Measurements from ENCODE around the gene CTSC.

CTSC gene

DNA sequence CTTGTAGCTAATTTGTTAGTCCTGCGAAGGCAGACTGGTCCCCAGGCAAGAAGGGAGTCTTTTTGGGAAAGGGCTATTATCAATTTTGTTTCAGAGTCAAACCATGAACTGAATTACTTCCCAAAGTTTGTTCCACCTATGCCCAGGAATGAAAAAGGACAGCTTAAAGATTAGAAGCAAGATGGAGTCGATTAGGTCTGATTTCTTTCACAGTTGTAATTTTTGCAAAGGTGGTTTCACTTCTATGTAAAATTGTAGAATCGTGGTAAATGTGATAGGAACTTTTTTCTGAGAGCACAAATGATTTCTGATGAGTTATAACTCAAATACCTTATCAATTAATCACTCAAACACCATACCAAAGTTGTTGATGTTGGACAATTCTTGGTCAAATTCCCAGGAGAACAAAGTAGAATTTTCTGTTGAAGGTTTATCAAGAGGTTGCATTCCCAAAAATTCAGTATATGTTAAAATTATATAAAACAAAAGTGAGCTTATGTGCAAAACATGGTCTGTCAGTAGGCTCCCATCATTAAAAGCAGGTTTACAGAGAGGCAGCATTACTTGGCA, 2.9 kb upstream of the CTSC start:
- no peak for TF ChIP-seq GATA2 (IDR thresholded peaks at IDR 0.05; ENCODE audit: low read depth, low read length)
- TF ChIP-seq GATA3 (IDR thresholded peaks at IDR 0.05; ENCODE audit: low read depth, low read length), result no peak

- TF ChIP-seq GATA2 (IDR thresholded peaks at IDR 0.05; ENCODE audit: low read depth, low read length) (no peak), GATA3 (IDR thresholded peaks at IDR 0.05; ENCODE audit: low read depth, low read length) (no peak)
Observed at GRCh38 chr11:88337987-88338668, 592 bp upstream of the CTSC start.

DNA sequence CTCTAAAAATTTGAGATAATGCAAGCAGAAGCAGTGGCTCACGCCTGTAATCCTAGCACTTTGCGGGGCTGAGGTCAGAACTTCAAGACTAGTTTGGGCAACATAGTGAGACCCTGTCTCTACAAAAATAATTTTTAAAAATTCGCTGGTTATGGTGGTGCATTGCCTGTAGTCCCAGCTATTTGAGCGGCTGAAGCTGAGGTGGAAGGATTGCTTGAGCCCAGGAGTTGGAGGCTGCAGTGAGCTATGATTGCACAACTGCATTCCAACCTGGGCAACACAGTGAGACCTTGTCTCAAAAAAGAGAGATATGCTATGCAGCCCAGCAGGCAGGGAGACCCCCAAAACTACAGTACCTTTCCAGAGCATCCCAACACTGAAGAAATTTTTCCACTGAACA, 2.3 kb downstream of the CTSC start:
- TF ChIP-seq GATA3 (IDR thresholded peaks at IDR 0.05; ENCODE audit: low read depth, low read length), result no peak
- TF ChIP-seq GATA2 (IDR thresholded peaks at IDR 0.05; ENCODE audit: low read depth, low read length), result no peak

DNA sequence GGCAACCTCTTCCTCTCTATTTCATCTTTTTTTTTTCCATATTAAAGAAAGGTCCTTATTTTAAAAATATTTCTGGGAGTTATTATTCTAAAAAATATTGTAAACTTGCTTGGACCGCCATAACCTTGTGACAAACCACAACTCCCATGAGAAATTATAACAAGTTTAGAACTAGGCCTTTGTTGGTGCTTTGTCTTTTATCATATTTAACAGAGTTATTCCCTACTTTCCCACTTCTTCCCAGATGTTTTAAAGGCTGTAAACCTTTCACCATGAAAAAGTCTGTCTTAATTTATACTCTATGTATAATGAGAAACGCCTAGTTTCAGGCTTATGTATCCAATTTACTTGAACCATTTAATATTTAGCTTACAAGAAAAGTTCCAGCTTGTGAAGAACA, 3.7 kb downstream of the CTSC start:
- TF ChIP-seq GATA3 (IDR thresholded peaks at IDR 0.05; ENCODE audit: low read depth, low read length) (no peak), GATA2 (IDR thresholded peaks at IDR 0.05; ENCODE audit: low read depth, low read length) (no peak)

DNA sequence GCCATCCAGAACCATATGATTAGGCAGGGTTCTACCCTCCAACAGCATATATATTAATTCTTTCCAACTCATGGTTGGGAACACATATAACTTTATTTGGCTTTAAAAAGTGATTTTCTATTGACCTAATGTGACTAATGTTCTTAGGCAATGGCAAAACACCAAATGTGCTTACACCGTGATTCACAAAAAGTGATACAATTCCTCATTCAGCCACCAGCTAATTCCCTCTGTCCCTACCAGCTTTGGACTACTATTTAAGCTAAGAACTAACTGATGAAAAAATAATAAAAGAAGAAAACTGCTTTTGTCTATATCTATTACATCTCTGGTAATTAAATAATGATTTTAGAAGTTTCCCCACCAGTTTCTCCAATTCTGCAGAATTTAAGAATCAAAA, 4.7 kb downstream of the CTSC start:
- no peak for TF ChIP-seq GATA2 (IDR thresholded peaks at IDR 0.05; ENCODE audit: low read depth, low read length)
- no peak for TF ChIP-seq GATA3 (IDR thresholded peaks at IDR 0.05; ENCODE audit: low read depth, low read length)

DNA sequence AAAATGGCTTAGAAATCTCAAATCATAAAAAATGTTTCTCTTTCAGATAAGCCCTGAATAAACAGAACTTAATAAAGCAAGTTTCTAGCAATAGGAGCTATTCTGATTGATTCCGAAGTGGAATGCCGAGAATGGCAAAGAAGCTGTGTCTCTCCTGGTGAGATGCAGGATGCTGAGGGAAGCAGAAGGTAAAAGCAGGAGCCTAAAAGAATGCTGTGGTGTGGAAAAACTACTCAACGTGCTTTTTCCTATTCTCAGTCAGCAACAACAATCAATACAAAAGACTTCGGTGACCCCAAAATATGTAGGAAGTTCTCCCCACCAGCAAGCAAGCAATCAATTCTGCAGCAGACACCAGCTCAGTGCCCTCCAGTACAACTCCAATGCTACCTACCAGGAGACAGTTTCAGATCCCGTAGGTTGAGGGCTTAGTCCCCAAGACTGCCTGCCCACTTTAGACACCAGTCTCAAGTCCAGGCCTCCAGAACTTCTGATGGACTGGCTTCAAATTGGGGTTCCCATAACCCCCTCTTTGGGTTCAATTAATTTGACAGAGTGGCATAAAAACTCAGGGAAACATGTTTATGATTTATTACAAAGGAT, 6.6 kb downstream of the CTSC start:
- TF ChIP-seq GATA3 (IDR thresholded peaks at IDR 0.05; ENCODE audit: low read depth, low read length) (no peak), GATA2 (IDR thresholded peaks at IDR 0.05; ENCODE audit: low read depth, low read length) (no peak)

DNA sequence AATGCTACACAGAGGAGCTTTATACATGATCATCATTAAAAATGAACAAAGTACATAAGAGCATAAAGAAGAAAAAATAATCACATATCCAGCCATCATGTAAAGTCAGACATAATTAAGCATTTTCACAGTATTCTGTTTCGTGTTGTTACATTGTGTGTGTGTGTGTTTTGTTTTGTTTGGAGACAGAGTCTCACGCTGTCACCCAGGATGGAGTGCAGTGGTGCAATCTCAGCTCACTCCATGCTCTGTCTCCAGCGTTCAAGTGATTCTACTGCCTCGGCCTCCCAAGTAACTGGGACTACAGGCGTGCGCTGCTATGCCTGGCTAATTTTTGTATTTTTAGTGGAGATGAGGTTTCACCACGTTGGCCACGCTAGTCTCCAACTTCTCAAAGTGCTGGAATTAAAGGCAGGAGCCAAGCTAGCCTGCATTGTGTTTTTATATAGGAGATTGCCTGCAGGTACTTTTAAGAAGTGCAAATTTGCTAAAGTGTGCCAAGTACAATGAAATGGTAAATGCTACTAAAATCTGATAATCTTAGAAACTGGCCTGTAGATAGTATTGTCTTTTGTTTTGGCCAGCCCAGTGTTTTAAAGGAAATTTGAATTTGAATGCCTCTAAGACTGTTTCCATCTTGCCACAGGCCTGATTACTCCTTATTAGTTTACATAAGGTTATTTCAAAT, 7.8 kb downstream of the CTSC start:
- TF ChIP-seq GATA2 (IDR thresholded peaks at IDR 0.05; ENCODE audit: low read depth, low read length), result no peak
- no peak for TF ChIP-seq GATA3 (IDR thresholded peaks at IDR 0.05; ENCODE audit: low read depth, low read length)

DNA sequence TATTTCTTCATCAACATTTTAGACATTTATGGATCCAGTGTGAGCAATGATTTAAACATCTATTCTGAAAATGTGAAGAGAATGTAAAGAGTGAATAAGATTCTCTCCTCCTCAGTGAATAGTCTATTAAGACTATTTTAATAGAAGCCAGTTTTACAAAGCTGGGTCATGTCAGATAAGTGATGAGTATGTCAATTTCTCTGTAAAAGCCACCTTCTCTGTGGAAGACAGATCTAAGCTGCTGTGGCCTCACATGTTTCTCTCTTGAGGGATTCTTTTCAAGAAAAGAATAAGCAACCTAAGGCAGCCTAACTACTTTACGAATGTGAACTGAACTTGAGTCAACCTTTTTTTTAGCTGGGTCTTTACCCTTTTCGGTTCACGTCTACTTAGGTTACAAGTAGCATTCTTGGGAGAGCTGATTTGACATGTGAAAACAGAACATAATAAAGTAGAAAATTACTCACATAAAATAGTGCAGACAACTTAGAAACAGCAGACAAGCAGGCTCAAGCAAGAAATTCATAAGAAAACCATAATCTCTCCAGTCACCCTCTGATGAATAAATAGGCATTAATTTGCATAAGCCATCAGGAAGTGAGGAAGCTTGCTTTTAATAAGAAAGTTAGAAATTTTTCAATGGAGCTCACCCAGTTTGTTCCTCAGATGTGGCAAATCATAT, 9.9 kb downstream of the CTSC start:
- TF ChIP-seq GATA3 (IDR thresholded peaks at IDR 0.05; ENCODE audit: low read depth, low read length), result no peak
- TF ChIP-seq GATA2 (IDR thresholded peaks at IDR 0.05; ENCODE audit: low read depth, low read length), result no peak

GRCh38 chr11:88327061-88327460, 10.5 kb downstream of the CTSC start:
- no peak for TF ChIP-seq GATA2 (IDR thresholded peaks at IDR 0.05; ENCODE audit: low read depth, low read length)
- no peak for TF ChIP-seq GATA3 (IDR thresholded peaks at IDR 0.05; ENCODE audit: low read depth, low read length)

DNA sequence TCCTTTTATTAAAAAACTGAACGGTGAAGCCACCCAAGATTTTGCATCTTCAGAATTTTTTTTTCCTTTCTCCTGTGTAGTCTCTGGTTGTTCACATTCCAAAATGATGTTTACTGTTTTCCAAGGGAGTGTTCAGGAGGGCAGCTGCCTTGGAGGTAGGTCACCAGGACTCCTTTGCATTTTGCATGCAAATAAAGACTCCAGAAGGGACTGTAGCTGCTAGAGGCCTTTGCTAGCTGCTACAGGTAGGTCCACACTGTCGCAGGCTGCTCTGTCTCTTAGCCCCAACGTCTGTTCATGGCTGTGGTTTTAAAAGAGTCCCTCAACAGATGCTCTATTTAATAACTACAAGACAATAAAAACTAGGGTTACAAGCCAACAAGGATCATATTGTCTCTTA, 11.4 kb downstream of the CTSC start:
- no peak for TF ChIP-seq GATA2 (IDR thresholded peaks at IDR 0.05; ENCODE audit: low read depth, low read length)
- no peak for TF ChIP-seq GATA3 (IDR thresholded peaks at IDR 0.05; ENCODE audit: low read depth, low read length)

DNA sequence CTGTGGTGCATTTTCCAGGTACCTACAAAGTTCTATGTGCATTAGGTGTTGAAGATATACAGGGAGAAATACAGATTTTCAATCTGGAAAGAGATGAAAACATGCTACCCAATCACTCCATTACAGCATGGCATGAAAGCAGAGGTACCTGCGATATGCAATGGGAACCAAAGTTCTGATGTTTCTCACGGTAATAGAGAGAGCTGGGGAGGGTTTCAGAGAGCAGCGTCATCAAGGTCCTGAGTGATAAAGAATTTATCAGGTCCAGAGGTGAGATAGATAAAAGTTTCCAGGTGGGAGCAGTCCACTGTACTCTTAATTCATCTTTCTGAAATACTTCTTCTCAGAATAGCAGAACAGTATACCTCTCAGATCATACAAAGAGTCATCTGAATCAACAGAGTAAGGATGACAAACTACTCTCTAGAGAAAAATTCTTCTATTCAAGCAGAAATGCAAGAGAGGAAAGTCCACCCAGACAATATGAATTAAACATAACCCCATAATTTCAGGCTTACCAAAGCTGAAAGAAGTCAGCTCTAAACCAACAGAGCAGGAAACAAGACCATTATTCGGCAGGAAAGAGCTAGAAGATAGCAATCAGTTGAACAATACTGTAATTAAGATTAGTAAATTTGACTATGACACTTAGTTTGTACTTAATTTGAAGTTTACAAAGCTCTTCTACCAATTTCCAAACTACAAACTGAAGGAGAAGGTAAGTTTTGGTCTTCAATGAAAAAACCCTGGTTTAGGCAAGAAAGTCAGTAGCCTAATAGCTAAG, 12.8 kb downstream of the CTSC start:
- TF ChIP-seq GATA2 (IDR thresholded peaks at IDR 0.05; ENCODE audit: low read depth, low read length) (no peak), GATA3 (IDR thresholded peaks at IDR 0.05; ENCODE audit: low read depth, low read length) (no peak)

GRCh38 chr11:88320149-88320559, 17.4 kb downstream of the CTSC start:
- no peak for TF ChIP-seq GATA3 (IDR thresholded peaks at IDR 0.05; ENCODE audit: low read depth, low read length)
- TF ChIP-seq GATA2 (IDR thresholded peaks at IDR 0.05; ENCODE audit: low read depth, low read length), result no peak

GRCh38 chr11:88318017-88318416, 19.5 kb downstream of the CTSC start:
- TF ChIP-seq GATA2 (IDR thresholded peaks at IDR 0.05; ENCODE audit: low read depth, low read length), result no peak
- TF ChIP-seq GATA3 (IDR thresholded peaks at IDR 0.05; ENCODE audit: low read depth, low read length), result no peak
